HFFc6 (cell line): ENCODE measurements around the gene CIB2. TPM values are rescaled to one million over a fixed set of nuclear protein-coding genes. Genes with fewer than 3 reads are reported as not detected.

ENCODE experiments used
- DNase-seq: peaks from one replicate; pipeline ENCODE4 v3.0.0-alpha.2; 2018
- H3K27ac Mint-ChIP-seq: 2 replicates; pipeline ENCODE4 v1.8.0; 2020; ENCODE audit warnings: mild to moderate bottlenecking, mixed read lengths
- H3K27me3 Mint-ChIP-seq: 2 replicates; pipeline ENCODE4 v1.8.0; 2021; ENCODE audit warnings: mild to moderate bottlenecking, moderate library complexity, mixed read lengths; ENCODE audit not compliant: insufficient read depth
- H3K36me3 Mint-ChIP-seq: 2 replicates; pipeline ENCODE4 v1.8.0; 2021; ENCODE audit warnings: low read depth, mixed read lengths
- H3K4me1 Mint-ChIP-seq: 2 replicates; pipeline ENCODE4 v1.8.0; 2020; ENCODE audit warnings: low read depth, mixed read lengths
- H3K4me3 Mint-ChIP-seq: 2 replicates; pipeline ENCODE4 v1.8.0; 2020; ENCODE audit warnings: mild to moderate bottlenecking, moderate library complexity, mixed read lengths
- H3K9me3 Mint-ChIP-seq: 2 replicates; pipeline ENCODE4 v1.8.0; 2020; ENCODE audit warnings: mild to moderate bottlenecking, mixed read lengths
- CTCF ChIP-seq: fragments of 200-600 bp; sonication (generic); IDR thresholded peaks from 2 replicates; pipeline ENCODE4 v1.5.0; 2021; ENCODE audit warnings: antibody characterized with exemption, mild to moderate bottlenecking
- long read RNA-seq: library from polyadenylated mRNA; unstranded; transcript quantifications from one replicate; pipeline ENCODE4 v2.0.0, GENCODE V29; 2019
- total RNA-seq, 6 experiments: library from RNA; stranded (reverse); fragmentation: NEBNext Ultra II Directional; extraction: Animal tissue kit (Norgen Biotek cat#: 25700); gene quantifications; 2 replicates in 1 of 6; 3 replicates in 5 of 6; pipeline ENCODE4 v1.2.3, GENCODE V29; 2021

Gene CIB2
- 1 to 10 TPM; 1.3 to 1.8 (median 1.4) TPM for total RNA-seq
- long read RNA-seq, partial matches to known transcripts: 0 of 1 reads
- long read RNA-seq, other reads (novel, unspliced or antisense): 0 of 1 reads

- Mint-ChIP-seq H3K4me3 (peak within 1 kb of the TSS; percentile 86), H3K36me3 (no peaks in the 10 kb centered on the region), H3K27ac (peak within 1 kb of the TSS; percentile 54), H3K27me3 (peaks cover 8% of the 10 kb centered on the region), H3K4me1 (peaks cover 7% of the 10 kb centered on the region), H3K9me3 (no peaks in the 10 kb centered on the region)
- no peak for DNase-seq
- TF ChIP-seq CTCF: peak; percentile 81
Observed at GRCh38 chr15:78131295-78132061, at the start of gene CIB2. Gene CIB2 (minus strand): TSS chr15:78131445. CDS start chr15:78131215, 230 bp downstream.

DNA sequence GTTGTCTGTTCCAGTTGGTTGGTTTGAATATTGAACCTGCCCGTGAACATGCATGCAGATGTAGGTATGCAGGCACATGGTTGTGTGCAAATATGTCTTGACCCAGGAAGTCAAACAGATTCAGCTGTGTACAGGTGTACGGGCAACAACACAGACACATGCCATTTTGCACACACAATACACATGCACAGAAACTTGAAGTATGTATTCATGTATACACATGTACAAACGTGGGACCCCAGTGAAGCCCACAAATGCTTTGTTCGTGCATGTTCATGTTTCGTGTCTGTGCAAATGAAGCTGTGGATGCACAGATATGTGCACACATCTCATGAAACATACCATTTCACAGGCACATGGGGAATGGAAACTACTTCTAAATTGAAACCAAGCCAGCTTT is 48.7 kb upstream of the CIB2 start:
- Mint-ChIP-seq H3K4me1 (no peaks in the 10 kb centered on the region), H3K36me3 (no peaks in the 10 kb centered on the region), H3K27ac (no peak overlapping the region), H3K9me3 (no peaks in the 10 kb centered on the region), H3K4me3 (no peak overlapping the region), H3K27me3 (peaks cover 10% of the 10 kb centered on the region)
- DNase-seq: no peak
- no peak for TF ChIP-seq CTCF

DNA sequence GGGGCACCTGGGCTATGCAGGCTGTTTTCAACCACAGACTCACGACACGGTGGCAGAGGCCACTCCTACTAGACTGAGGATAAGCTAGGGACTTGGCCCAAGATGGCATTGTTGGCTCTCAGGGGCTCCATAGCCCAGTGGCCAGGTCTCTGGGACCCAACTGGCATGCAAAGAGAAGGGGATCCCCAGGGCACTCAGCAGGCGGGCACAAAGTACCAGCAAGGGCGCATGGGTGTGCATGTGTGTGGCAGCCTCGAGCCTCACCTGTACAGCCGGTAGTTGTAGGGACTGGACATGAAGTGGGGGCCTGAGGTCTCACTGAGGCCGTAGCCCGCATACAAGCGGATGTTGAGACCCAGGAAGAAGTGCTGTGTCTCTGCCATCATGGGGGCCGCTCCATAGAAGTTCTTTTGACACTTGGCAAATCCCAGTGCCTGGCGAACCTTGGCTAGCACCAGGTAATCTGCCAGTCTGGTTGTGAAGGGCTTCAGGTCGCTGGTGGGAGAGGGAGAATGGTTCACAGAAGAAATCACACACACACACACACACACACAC is 48.1 kb upstream of the CIB2 start:
- H3K27me3 Mint-ChIP-seq: peaks cover 5% of the 10 kb centered on the region
- no peak for DNase-seq
- H3K4me1 Mint-ChIP-seq: no peaks in the 10 kb centered on the region
- H3K4me3 Mint-ChIP-seq: no peak overlapping the region
- H3K36me3 Mint-ChIP-seq: no peaks in the 10 kb centered on the region
- H3K27ac Mint-ChIP-seq: no peak overlapping the region
- no peak for TF ChIP-seq CTCF
- H3K9me3 Mint-ChIP-seq: no peaks in the 10 kb centered on the region

GRCh38 chr15:78178064-78178463 is 46.8 kb upstream of the CIB2 start:
- no peaks in the 10 kb centered on the region for H3K9me3 Mint-ChIP-seq
- no peak overlapping the region for H3K27ac Mint-ChIP-seq
- H3K4me1 Mint-ChIP-seq: no peaks in the 10 kb centered on the region
- peaks cover 2% of the 10 kb centered on the region for H3K27me3 Mint-ChIP-seq
- no peaks in the 10 kb centered on the region for H3K36me3 Mint-ChIP-seq
- H3K4me3 Mint-ChIP-seq: no peak overlapping the region
- no peak for DNase-seq
- TF ChIP-seq CTCF: no peak

DNA sequence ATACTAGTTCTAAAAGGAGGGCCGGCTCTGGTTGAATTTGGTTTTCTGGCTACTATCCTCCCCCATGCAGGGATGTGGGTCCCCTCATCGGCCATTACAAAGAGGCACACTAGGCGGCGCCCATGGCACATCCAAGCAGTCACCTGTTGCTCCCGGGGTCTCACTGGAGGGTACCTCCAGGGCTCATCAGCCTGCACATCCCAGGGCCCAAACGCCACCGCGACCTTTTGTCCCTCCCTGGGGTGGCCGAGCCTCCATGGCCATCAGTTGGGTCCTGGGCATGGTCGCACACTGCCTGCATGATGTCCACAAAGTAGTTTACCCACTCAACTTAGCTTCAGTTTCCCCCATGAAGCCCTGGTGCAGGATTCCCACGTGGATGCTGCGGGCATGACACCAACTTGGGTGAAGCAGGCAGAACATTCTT is 46.2 kb upstream of the CIB2 start:
- TF ChIP-seq CTCF: peak; percentile 81
- Mint-ChIP-seq H3K4me1 (no peaks in the 10 kb centered on the region), H3K27ac (no peak overlapping the region), H3K4me3 (no peak overlapping the region), H3K27me3 (no peaks in the 10 kb centered on the region; the same call in none of the 2 replicates), H3K9me3 (no peaks in the 10 kb centered on the region), H3K36me3 (no peaks in the 10 kb centered on the region)
- no peak for DNase-seq
